GM12892 (cell line): ENCODE data around the gene EYS.

Experiments used
- POLR2A ChIP-seq: IDR thresholded peaks from 2 replicates; pipeline ENCODE4 v1.6.1; 2011; ENCODE audit warnings: low read depth, low read length, control low read depth
- POLR2AphosphoS5 ChIP-seq: IDR thresholded peaks from 2 replicates; pipeline ENCODE4 v1.6.1; 2011; ENCODE audit warnings: low read depth, low read length, control low read depth

- no peak for TF ChIP-seq POLR2A
- TF ChIP-seq POLR2AphosphoS5: no peak
Observed at GRCh38 chr6:64803470-64804166, 903.4 kb downstream of the EYS start.
